NT2/D1 (cell line): ENCODE results near the gene SBF2.

Experiments
- YY1 ChIP-seq: IDR thresholded peaks from 2 replicates; pipeline ENCODE4 v1.6.1; 2011; ENCODE audit not compliant: insufficient read length, insufficient read depth
- ZNF274 ChIP-seq: IDR thresholded peaks from 2 replicates; pipeline ENCODE4 v1.6.1; 2011; ENCODE audit warnings: mild to moderate bottlenecking, low read depth, low read length

DNA sequence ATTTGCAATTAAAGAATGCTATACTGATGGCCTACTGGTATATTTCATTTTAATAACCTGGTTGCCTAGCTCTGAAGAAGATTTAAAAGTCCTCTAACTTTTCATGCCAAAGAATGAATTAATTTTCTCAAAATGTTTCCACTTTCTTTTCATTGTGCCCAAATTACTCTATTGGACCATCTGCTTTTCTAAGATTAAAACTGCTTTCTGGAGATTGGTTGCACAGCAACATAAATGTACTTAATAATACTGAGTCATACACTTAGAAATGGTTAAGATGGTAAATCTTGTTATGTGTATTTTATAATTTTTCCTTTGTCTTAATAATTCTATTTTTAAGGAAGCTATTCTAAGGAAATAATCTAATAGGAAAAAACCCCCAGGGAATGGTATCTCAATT lies 479.9 kb downstream of the SBF2 start:
- TF ChIP-seq ZNF274 (no peak), YY1 (no peak)
